ENCODE results near the gene HYI. TPM values are rescaled to one million over a fixed set of nuclear protein-coding genes. Genes with fewer than 3 reads are reported as not detected.

The HYI gene, protein sequence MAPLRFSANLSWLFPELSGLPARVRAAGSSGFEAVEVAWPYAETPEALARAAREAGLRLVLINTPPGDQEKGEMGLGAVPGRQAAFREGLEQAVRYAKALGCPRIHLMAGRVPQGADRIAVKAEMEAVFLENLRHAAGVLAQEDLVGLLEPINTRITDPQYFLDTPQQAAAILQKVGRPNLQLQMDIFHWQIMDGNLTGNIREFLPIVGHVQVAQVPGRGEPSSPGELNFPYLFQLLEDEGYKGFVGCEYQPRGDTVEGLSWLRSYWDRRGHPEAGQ
- 11.5 to 16.3 TPM (median 14.4 TPM) in 5 replicates for total RNA-seq (2022; extraction: Qiagen RNA extraction)

GRCh38 chr1:43453442-43454269 lies at the start of gene HYI:
Gene HYI (minus strand): TSS chr1:43453931. CDS start chr1:43453793, 138 bp downstream.

Other genes starting within 250 kb of the HYI start
- gene TMEM125, start 183.9 kb downstream of the HYI start, total RNA-seq (2022; extraction: Qiagen RNA extraction): 0.05 to 0.08 TPM (median 0.07 TPM) in 3 of 5 replicates, not detected in the others
- gene C1orf210, start 168.3 kb downstream of the HYI start, total RNA-seq (2022; extraction: Qiagen RNA extraction): not detected in 5 replicates
- 0.02 to 0.15 TPM in 2 of 5 replicates, not detected in the others for gene TIE1, start 152.9 kb downstream of the HYI start, total RNA-seq (2022; extraction: Qiagen RNA extraction)
- 0.17 to 0.22 TPM (median 0.21 TPM) in 3 of 5 replicates, not detected in the others for gene MPL, start 116.1 kb downstream of the HYI start, total RNA-seq (2022; extraction: Qiagen RNA extraction)
- gene CDC20, start 95.0 kb downstream of the HYI start, total RNA-seq (2022; extraction: Qiagen RNA extraction): 182 to 204 TPM (median 198 TPM) in 5 replicates
- gene ELOVL1, start 85.9 kb downstream of the HYI start, total RNA-seq (2022; extraction: Qiagen RNA extraction): 135 to 156 TPM (median 143 TPM) in 5 replicates
- gene MED8, start 64.1 kb downstream of the HYI start, total RNA-seq (2022; extraction: Qiagen RNA extraction): 34.9 to 37.9 TPM (median 37.3 TPM) in 5 replicates
- 5.8 to 7.6 TPM (median 7.2 TPM) in 5 replicates for gene SZT2, start 64.0 kb downstream of the HYI start, total RNA-seq (2022; extraction: Qiagen RNA extraction)
- 73.3 to 110 TPM (median 95.8 TPM) in 5 replicates for gene PTPRF, start 77.0 kb upstream of the HYI start, total RNA-seq (2022; extraction: Qiagen RNA extraction)
- 14.5 to 19.3 TPM (median 15.1 TPM) in 5 replicates for gene KDM4A, start 196.2 kb upstream of the HYI start, total RNA-seq (2022; extraction: Qiagen RNA extraction)

Data from A549 treated with Hydrocortisone at 1 μM for 4 hours (cell line).